Measurements from ENCODE around the gene PRKAG2.

Gene PRKAG2

DNA sequence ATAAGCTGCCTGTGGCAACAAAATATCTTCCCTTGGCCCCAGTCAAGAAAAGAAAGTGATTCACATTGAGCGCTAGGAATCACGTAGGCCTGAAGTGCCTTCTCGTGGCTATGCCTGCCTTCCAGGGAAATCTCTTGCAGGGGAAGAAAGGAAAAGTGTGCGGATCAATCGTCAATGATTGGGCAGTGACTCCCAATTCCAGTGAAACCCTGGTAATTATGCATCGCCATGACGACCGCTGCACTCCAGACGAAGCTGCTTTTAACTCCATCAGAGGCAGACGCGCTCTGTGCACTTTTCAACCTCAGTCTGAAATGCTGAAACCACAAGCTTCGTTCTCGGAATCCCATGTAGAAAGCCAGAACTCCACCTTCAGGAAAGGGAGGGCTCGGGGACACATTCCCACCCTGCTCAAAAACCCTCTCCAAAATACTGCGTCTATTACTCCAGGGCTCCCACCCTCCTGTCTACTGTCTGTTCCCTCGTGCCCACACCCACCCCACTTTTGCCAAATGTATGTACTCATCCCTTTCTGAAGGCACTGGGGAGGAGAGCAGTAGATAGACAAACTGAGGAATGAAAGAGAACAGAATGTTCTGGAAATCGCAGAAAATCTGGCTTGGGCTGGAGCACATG lies 24.2 kb upstream of the PRKAG2 start:
- Histone ChIP-seq H3K27ac (ENCODE audit: low read depth, low read length) (no peak overlapping the region), H3K79me2 (ENCODE audit: insufficient read depth, low read length) (no peaks in the 10 kb centered on the region), H3F3A (ENCODE audit: insufficient read depth) (no peaks in the 10 kb centered on the region), H3K4me2 (ENCODE audit: low read depth, low read length, poor library complexity, severe bottlenecking) (no peak overlapping the region), H3K36me3 (ENCODE audit: low read length) (no peaks in the 10 kb centered on the region), H3K27me3 (ENCODE audit: low read length) (no peaks in the 10 kb centered on the region), H3K9me2 (replicated peaks; ENCODE audit: insufficient read depth, low read length) (no peaks in the 10 kb centered on the region), H3K9me3 (ENCODE audit: insufficient read depth, low read length) (no peaks in the 10 kb centered on the region), H2AFZ (ENCODE audit: low read depth, low read length, severe bottlenecking) (no peak overlapping the region), H4K20me1 (ENCODE audit: low read depth, low read length) (no peaks in the 10 kb centered on the region), H3K4me3 (ENCODE audit: insufficient read depth, low read length, poor library complexity, severe bottlenecking) (no peak overlapping the region), H3K9ac (ENCODE audit: low read length) (no peak overlapping the region)
- TF ChIP-seq EZH2phosphoT487 (conservative IDR thresholded peaks at IDR 0.05; ENCODE audit: low read length), result no peak
- TF ChIP-seq, protein P1, sequence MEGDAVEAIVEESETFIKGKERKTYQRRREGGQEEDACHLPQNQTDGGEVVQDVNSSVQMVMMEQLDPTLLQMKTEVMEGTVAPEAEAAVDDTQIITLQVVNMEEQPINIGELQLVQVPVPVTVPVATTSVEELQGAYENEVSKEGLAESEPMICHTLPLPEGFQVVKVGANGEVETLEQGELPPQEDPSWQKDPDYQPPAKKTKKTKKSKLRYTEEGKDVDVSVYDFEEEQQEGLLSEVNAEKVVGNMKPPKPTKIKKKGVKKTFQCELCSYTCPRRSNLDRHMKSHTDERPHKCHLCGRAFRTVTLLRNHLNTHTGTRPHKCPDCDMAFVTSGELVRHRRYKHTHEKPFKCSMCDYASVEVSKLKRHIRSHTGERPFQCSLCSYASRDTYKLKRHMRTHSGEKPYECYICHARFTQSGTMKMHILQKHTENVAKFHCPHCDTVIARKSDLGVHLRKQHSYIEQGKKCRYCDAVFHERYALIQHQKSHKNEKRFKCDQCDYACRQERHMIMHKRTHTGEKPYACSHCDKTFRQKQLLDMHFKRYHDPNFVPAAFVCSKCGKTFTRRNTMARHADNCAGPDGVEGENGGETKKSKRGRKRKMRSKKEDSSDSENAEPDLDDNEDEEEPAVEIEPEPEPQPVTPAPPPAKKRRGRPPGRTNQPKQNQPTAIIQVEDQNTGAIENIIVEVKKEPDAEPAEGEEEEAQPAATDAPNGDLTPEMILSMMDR (IDR thresholded peaks at IDR 0.05; ENCODE audit: insufficient read depth, low read length, poor library complexity, severe bottlenecking), result no peak

DNA sequence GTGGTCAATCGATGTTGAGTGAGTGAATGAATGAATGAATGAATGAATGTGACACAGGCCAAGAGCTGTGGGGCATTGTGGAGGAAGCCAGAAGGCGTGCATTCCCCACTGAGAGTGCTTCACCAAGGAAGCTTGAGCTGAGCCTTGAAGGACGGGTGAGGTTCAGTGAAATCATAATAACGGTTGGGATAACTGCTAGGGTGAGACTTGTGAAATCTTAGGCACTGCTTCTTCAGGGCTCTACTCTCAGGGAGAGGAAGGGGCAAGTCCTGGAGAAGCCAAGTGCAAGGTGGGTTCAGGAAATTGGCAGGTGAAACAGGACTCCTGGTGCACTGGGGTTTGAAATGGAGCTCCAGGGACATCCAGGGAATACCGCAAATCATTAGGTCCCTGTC lies 23.7 kb upstream of the PRKAG2 start:
- H3K27me3 ChIP-seq (ENCODE audit: low read length), result no peaks in the 10 kb centered on the region
- H3F3A ChIP-seq (ENCODE audit: insufficient read depth), result no peaks in the 10 kb centered on the region
- H4K20me1 ChIP-seq (ENCODE audit: low read depth, low read length), result no peaks in the 10 kb centered on the region
- no peaks in the 10 kb centered on the region for H3K79me2 ChIP-seq (ENCODE audit: insufficient read depth, low read length)
- no peaks in the 10 kb centered on the region for H3K9me2 ChIP-seq (replicated peaks; ENCODE audit: insufficient read depth, low read length)
- TF ChIP-seq EZH2phosphoT487 (conservative IDR thresholded peaks at IDR 0.05; ENCODE audit: low read length), result no peak
- TF ChIP-seq, protein P1 (IDR thresholded peaks at IDR 0.05; ENCODE audit: insufficient read depth, low read length, poor library complexity, severe bottlenecking), result no peak
- H3K9ac ChIP-seq (ENCODE audit: low read length), result no peak overlapping the region
- no peak overlapping the region for H3K4me3 ChIP-seq (ENCODE audit: insufficient read depth, low read length, poor library complexity, severe bottlenecking)
- H3K9me3 ChIP-seq (ENCODE audit: insufficient read depth, low read length), result no peaks in the 10 kb centered on the region
- no peak overlapping the region for H3K4me2 ChIP-seq (ENCODE audit: low read depth, low read length, poor library complexity, severe bottlenecking)
- no peak overlapping the region for H2AFZ ChIP-seq (ENCODE audit: low read depth, low read length, severe bottlenecking)
- H3K36me3 ChIP-seq (ENCODE audit: low read length), result no peaks in the 10 kb centered on the region
- no peak overlapping the region for H3K27ac ChIP-seq (ENCODE audit: low read depth, low read length)

DNA sequence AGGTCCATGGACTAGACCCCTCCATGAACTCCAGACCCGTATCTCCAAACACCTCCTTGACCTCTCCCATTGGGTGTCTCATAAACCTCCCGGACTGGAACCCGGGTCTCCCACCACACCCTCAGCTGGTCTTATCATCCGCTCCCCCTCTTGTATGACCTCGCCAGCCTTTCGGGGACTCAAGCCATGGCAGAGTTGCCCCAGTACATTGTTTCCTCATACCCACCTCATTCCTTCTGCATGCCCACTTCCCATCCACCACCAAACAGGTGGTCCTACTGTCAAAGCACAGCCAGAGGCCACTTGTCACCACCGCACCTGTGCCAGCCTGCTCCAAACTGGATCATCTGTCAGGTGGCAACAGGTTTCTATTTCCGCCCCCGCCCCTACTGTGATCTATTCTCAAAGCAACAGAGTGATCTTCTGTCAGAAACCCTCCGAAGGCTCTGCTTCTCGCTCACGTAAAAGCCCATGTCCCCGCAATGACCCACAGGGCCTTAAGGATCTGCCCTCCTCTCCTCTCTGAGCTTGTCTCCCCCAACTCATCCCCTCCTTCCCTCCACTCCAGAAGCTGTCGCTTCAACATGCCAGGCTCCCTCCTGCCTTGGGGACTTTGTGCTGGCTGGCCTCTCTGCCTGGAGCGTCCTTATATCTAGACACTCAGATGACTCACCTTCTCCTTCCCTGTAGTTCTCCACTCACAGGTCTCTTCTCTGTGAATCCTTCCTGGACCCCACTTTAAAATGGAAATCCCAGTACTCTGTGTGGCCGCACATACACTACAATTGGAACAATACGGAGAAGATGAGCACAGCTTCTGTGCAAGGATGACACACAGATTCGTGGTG lies 22.8 kb upstream of the PRKAG2 start:
- Histone ChIP-seq H3K27ac (ENCODE audit: low read depth, low read length) (no peak overlapping the region), H3K79me2 (ENCODE audit: insufficient read depth, low read length) (no peaks in the 10 kb centered on the region), H3K9me2 (replicated peaks; ENCODE audit: insufficient read depth, low read length) (no peaks in the 10 kb centered on the region), H3F3A (ENCODE audit: insufficient read depth) (no peaks in the 10 kb centered on the region), H3K36me3 (ENCODE audit: low read length) (no peaks in the 10 kb centered on the region), H3K9ac (ENCODE audit: low read length) (no peak overlapping the region), H3K9me3 (ENCODE audit: insufficient read depth, low read length) (no peaks in the 10 kb centered on the region), H3K27me3 (ENCODE audit: low read length) (no peaks in the 10 kb centered on the region), H4K20me1 (ENCODE audit: low read depth, low read length) (no peaks in the 10 kb centered on the region), H3K4me2 (ENCODE audit: low read depth, low read length, poor library complexity, severe bottlenecking) (no peak overlapping the region), H3K4me3 (ENCODE audit: insufficient read depth, low read length, poor library complexity, severe bottlenecking) (no peak overlapping the region), H2AFZ (ENCODE audit: low read depth, low read length, severe bottlenecking) (no peak overlapping the region)
- TF ChIP-seq, protein P1 (IDR thresholded peaks at IDR 0.05; ENCODE audit: insufficient read depth, low read length, poor library complexity, severe bottlenecking), result no peak
- no peak for TF ChIP-seq EZH2phosphoT487 (conservative IDR thresholded peaks at IDR 0.05; ENCODE audit: low read length)
